ENCODE measurements around the gene PKDREJ. TPM values are rescaled to one million over a fixed set of nuclear protein-coding genes. Genes with fewer than 3 reads are reported as not detected.

The PKDREJ gene
- polyA plus RNA-seq, 1 donor (not counting 4 experiments of a cell fraction or from before 2014, with no cell fraction given): 0.01 TPM

GRCh38 chr22:46276563-46276962, 13.4 kb upstream of the PKDREJ start:
- dilution Hi-C loops (cut with MboI; ENCODE audit: extremely low pct_ligation_motif_present, low sequenced_read_pairs): no loop called here
- H3K4me1 ChIP-seq (ENCODE audit: control insufficient read depth, extremely low read depth, insufficient read depth, low read length): no peaks in the 10 kb centered on the region
- H3K79me2 ChIP-seq (ENCODE audit: control insufficient read depth, insufficient read depth, low read length): no peaks in the 10 kb centered on the region
- H3K27me3 ChIP-seq (ENCODE audit: control insufficient read depth, extremely low read depth, insufficient read depth, low read length): no peaks in the 10 kb centered on the region
- H3K9ac ChIP-seq (ENCODE audit: control insufficient read depth, extremely low read depth, insufficient read depth, low read length): no peak overlapping the region
- H3K36me3 ChIP-seq (ENCODE audit: control insufficient read depth in 2 of 2, extremely low read depth in 1 of 2, insufficient read depth in 2 of 2, low read length in 2 of 2): peaks cover 24% of the 10 kb centered on the region in 2 experiments
- H3K4me3 ChIP-seq (ENCODE audit: control insufficient read depth in 2 of 3, extremely low read depth in 1 of 3, insufficient read depth in 2 of 3, low read depth in 1 of 3, low read length in 3 of 3): no peak overlapping the region
- no peak for TF ChIP-seq EZH2 (IDR thresholded peaks at IDR 0.05; ENCODE audit: low read length)
- no peak for TF ChIP-seq CTCF (optimal IDR thresholded peaks at IDR 0.05 in 1 of 3, IDR thresholded peaks at IDR 0.05 in 1 of 3, conservative IDR thresholded peaks at IDR 0.05 in 1 of 3; ENCODE audit: extremely low read depth in 1 of 3, insufficient read depth in 2 of 3, low read length in 3 of 3)
- FAIRE-seq (no peak), DNase-seq (ENCODE audit: low read depth, low spot score) (no peak)
- no peak overlapping the region for H2AFZ ChIP-seq (ENCODE audit: control insufficient read depth, low read length)
- no peak overlapping the region for H3K27ac ChIP-seq (ENCODE audit: control insufficient read depth, insufficient read depth, low read length)
- no peak overlapping the region for H3K4me2 ChIP-seq (ENCODE audit: control insufficient read depth, extremely low read depth, insufficient read depth, low read depth, low read length)
- no peaks in the 10 kb centered on the region for H4K20me1 ChIP-seq (ENCODE audit: control insufficient read depth, extremely low read depth, insufficient read depth, low read length)
- H3K9me3 ChIP-seq (ENCODE audit: control insufficient read depth, low read depth, low read length): no peaks in the 10 kb centered on the region
- no peaks in the 10 kb centered on the region for H3K9me1 ChIP-seq (ENCODE audit: control insufficient read depth, extremely low read depth, insufficient read depth, low read length)

- H3K27me3 ChIP-seq (ENCODE audit: control insufficient read depth, extremely low read depth, insufficient read depth, low read length): no peaks in the 10 kb centered on the region
- no peak overlapping the region for H3K4me3 ChIP-seq (ENCODE audit: control insufficient read depth in 2 of 3, extremely low read depth in 1 of 3, insufficient read depth in 2 of 3, low read depth in 1 of 3, low read length in 3 of 3)
- FAIRE-seq (no peak), DNase-seq (ENCODE audit: low read depth, low spot score) (no peak)
- H2AFZ ChIP-seq (ENCODE audit: control insufficient read depth, low read length): no peak overlapping the region
- H3K9me3 ChIP-seq (ENCODE audit: control insufficient read depth, low read depth, low read length): no peaks in the 10 kb centered on the region
- H3K79me2 ChIP-seq (ENCODE audit: control insufficient read depth, insufficient read depth, low read length): no peaks in the 10 kb centered on the region
- H3K4me1 ChIP-seq (ENCODE audit: control insufficient read depth, extremely low read depth, insufficient read depth, low read length): no peaks in the 10 kb centered on the region
- dilution Hi-C loops (cut with MboI; ENCODE audit: extremely low pct_ligation_motif_present, low sequenced_read_pairs): no loop called here
- H3K9ac ChIP-seq (ENCODE audit: control insufficient read depth, extremely low read depth, insufficient read depth, low read length): no peak overlapping the region
- TF ChIP-seq EZH2 (IDR thresholded peaks at IDR 0.05; ENCODE audit: low read length) (no peak), CTCF (optimal IDR thresholded peaks at IDR 0.05 in 1 of 3, IDR thresholded peaks at IDR 0.05 in 1 of 3, conservative IDR thresholded peaks at IDR 0.05 in 1 of 3; ENCODE audit: extremely low read depth in 1 of 3, insufficient read depth in 2 of 3, low read length in 3 of 3) (no peak)
- H4K20me1 ChIP-seq (ENCODE audit: control insufficient read depth, extremely low read depth, insufficient read depth, low read length): no peaks in the 10 kb centered on the region
- H3K4me2 ChIP-seq (ENCODE audit: control insufficient read depth, extremely low read depth, insufficient read depth, low read depth, low read length): no peak overlapping the region
- peaks cover 24% of the 10 kb centered on the region in 2 experiments for H3K36me3 ChIP-seq (ENCODE audit: control insufficient read depth in 2 of 2, extremely low read depth in 1 of 2, insufficient read depth in 2 of 2, low read length in 2 of 2)
- no peaks in the 10 kb centered on the region for H3K9me1 ChIP-seq (ENCODE audit: control insufficient read depth, extremely low read depth, insufficient read depth, low read length)
- no peak overlapping the region for H3K27ac ChIP-seq (ENCODE audit: control insufficient read depth, insufficient read depth, low read length)
These were observed 12.4 kb upstream of the PKDREJ start for GRCh38 chr22:46275455-46276122.

Measured in keratinocyte (primary cell).